Endothelial cell of umbilical vein (primary cell): ENCODE results near the gene NEMP2. TPM values are rescaled to one million over a fixed set of nuclear protein-coding genes. Genes with fewer than 3 reads are reported as not detected.

Experiments
- BruUV-seq: library from RNA; stranded (reverse); fragments of 400-500 nt; replicated peaks from 2 replicates; lab custom pipeline; 2021; lab: Mats Ljungman, UMichigan
- CTCF ChIA-PET: fragments of 300-600, 350-600 bp; sonication (Branson Sonifier 250); formaldehyde crosslinking; loops from one replicate; lab custom pipeline; 2021; ENCODE audit warnings: antibody characterized with exemption, inconsistent platforms; lab: Charles Lee
- POLR2A ChIA-PET: fragments of 300-600, 350-600 bp; sonication (Branson Sonifier 250); formaldehyde crosslinking; loops from one replicate; lab custom pipeline; 2021; ENCODE audit warnings: antibody characterized with exemption, inconsistent platforms; lab: Charles Lee
- DNase-seq: peaks from one replicate; pipeline ENCODE4 v3.0.0-alpha.2; 2011; ENCODE audit warnings: low read depth, low spot score
- FAIRE-seq: peaks from 2 replicates; lab custom pipeline; 2011; peaks lifted over from hg19 to GRCh38; lab: Jason Lieb, UNC
- H2AFZ ChIP-seq: 2 replicates; pipeline ENCODE4 v1.6.0; 2012; ENCODE audit warnings: low read depth, low read length, control low read depth, inconsistent platforms
- H3K27ac ChIP-seq: 2 replicates; pipeline ENCODE4 v1.5.1; 2011; ENCODE audit warnings: low read depth, mild to moderate bottlenecking, control low read depth, low read length, moderate library complexity; ENCODE audit not compliant: insufficient read depth
- H3K27me3 ChIP-seq, 2 experiments: 2 replicates each; pipeline versions ENCODE4 v1.6.0 to v1.6.1; 2011; ENCODE audit warnings: low read length in 2 of 2, mixed read lengths in 1 of 2; ENCODE audit not compliant: control insufficient read depth in 2 of 2, insufficient read depth in 2 of 2
- H3K36me3 ChIP-seq, 2 experiments: 2 replicates in 1 of 2; 3 replicates in 1 of 2; pipeline ENCODE4 v1.5.1; 2011; ENCODE audit warnings: low read length in 2 of 2, mild to moderate bottlenecking in 1 of 2, moderate library complexity in 1 of 2; ENCODE audit not compliant: control insufficient read depth in 2 of 2, insufficient read depth in 2 of 2; ENCODE audit errors: extremely low read depth in 1 of 2
- H3K4me1 ChIP-seq: 3 replicates; pipeline ENCODE4 v1.5.1; 2011; ENCODE audit warnings: mild to moderate bottlenecking, low read length; ENCODE audit not compliant: control insufficient read depth, insufficient read depth; ENCODE audit errors: extremely low read depth
- H3K4me2 ChIP-seq: 2 replicates; pipeline ENCODE4 v1.6.1; 2011; ENCODE audit warnings: low read length, control low read depth, mixed read lengths; ENCODE audit not compliant: insufficient read depth
- H3K4me3 ChIP-seq, 3 experiments: fragments of 200-600 bp in 1 of 3; sonication (generic), shearing (Covaris generic) in 1 of 3; replicated peaks in 1 of 3; 2 replicates each; pipeline ENCODE4 v1.5.1; 2011 to 2016; ENCODE audit warnings: control low read depth in 3 of 3, low read length in 3 of 3, mild to moderate bottlenecking in 2 of 3, inconsistent platforms in 1 of 3, low read depth in 1 of 3, moderate library complexity in 1 of 3; ENCODE audit not compliant: insufficient read depth in 1 of 3
- H3K79me2 ChIP-seq: 2 replicates; pipeline ENCODE4 v1.6.0; 2012; ENCODE audit warnings: low read length, inconsistent platforms; ENCODE audit not compliant: control insufficient read depth, insufficient read depth
- H3K9ac ChIP-seq: replicated peaks from 2 replicates; pipeline ENCODE3; 2011; ENCODE audit warnings: low read length, control low read depth; ENCODE audit not compliant: insufficient read depth; ENCODE audit errors: extremely low read depth
- H3K9me1 ChIP-seq: replicated peaks from 3 replicates; pipeline ENCODE4 v1.6.0; 2011; ENCODE audit warnings: mild to moderate bottlenecking, low read length; ENCODE audit not compliant: control insufficient read depth, insufficient read depth; ENCODE audit errors: extremely low read depth
- H3K9me3 ChIP-seq: replicated peaks from 2 replicates; pipeline ENCODE4 v1.5.1; 2012; ENCODE audit warnings: low read length, inconsistent platforms; ENCODE audit not compliant: control insufficient read depth, insufficient read depth
- H4K20me1 ChIP-seq: replicated peaks from 2 replicates; pipeline ENCODE3; 2011; ENCODE audit warnings: mild to moderate bottlenecking, low read length; ENCODE audit not compliant: control insufficient read depth, insufficient read depth; ENCODE audit errors: extremely low read depth
- EZH2 ChIP-seq: IDR thresholded peaks from 2 replicates; pipeline ENCODE4 v1.6.1; 2012; ENCODE audit warnings: borderline replicate concordance, low read depth, mild to moderate bottlenecking, moderate library complexity, low read length, inconsistent platforms; ENCODE audit not compliant: severe bottlenecking
- FOS ChIP-seq: IDR thresholded peaks from 2 replicates; pipeline ENCODE4 v1.6.1; 2011; ENCODE audit warnings: mild to moderate bottlenecking, low read length, moderate library complexity, borderline replicate concordance; ENCODE audit not compliant: insufficient read depth
- GATA2 ChIP-seq: IDR thresholded peaks from 2 replicates; pipeline ENCODE4 v1.7.0; 2011; ENCODE audit warnings: low read depth, mild to moderate bottlenecking, moderate library complexity, mixed read lengths, low read length; ENCODE audit not compliant: insufficient read length, insufficient read depth
- JUN ChIP-seq: IDR thresholded peaks from 2 replicates; pipeline ENCODE4 v1.6.1; 2011; ENCODE audit warnings: borderline replicate concordance, low read depth; ENCODE audit not compliant: insufficient read length, insufficient read depth
- MYC ChIP-seq: IDR thresholded peaks from one replicate; pipeline ENCODE4 v1.6.1; 2011; ENCODE audit warnings: mild to moderate bottlenecking, low read depth, low read length
- POLR2A ChIP-seq: IDR thresholded peaks from 2 replicates; pipeline ENCODE4 v1.6.1; 2012; ENCODE audit warnings: low read depth, mild to moderate bottlenecking, control low read depth, low read length
- POLR2AphosphoS5 ChIP-seq: IDR thresholded peaks from 2 replicates; pipeline ENCODE4 v1.6.1; 2012; ENCODE audit warnings: low read depth, mild to moderate bottlenecking, control low read depth, low read length, moderate library complexity; ENCODE audit not compliant: insufficient read depth
- dilution Hi-C: fragments of 300-500 bp; cut with MboI; formaldehyde crosslinking; loops from one replicate; pipeline ENCODE4 v1.15.0; 2019; ENCODE audit warnings: low sequenced_read_pairs; ENCODE audit not compliant: extremely low pct_ligation_motif_present
- intact Hi-C: fragments of 100-400 bp; cut with micrococcal nuclease; formaldehyde crosslinking; loops from one replicate; pipeline ENCODE4 v1.10.0; 2022
- polyA plus RNA-seq, 4 experiments: library from polyadenylated mRNA; depleted of rRNA in 3 of 4; stranded (reverse) in 3 of 4; unstranded in 1 of 4; fragments of >200 nt; gene quantifications; 2 replicates each; pipeline versions ENCODE4 v1.2.1 to v1.2.3, GENCODE V29; 2011 to 2012; ENCODE audit warnings: missing spikeins in 1 of 4
- total RNA-seq: library from RNA; stranded (reverse); gene quantifications from 2 replicates; pipeline ENCODE4 v1.2.3, GENCODE V29; 2021
- TF ChIP-seq, protein P1 (sequence below): IDR thresholded peaks from 2 replicates; pipeline ENCODE4 v1.6.1; 2011; ENCODE audit not compliant: insufficient read depth, insufficient read length
- TF ChIP-seq, protein P2 (sequence below), 2 donors: IDR thresholded peaks; 1 replicate in 1 of 2; 2 replicates in 1 of 2; pipeline ENCODE4 v1.5.1; 2011; ENCODE audit warnings: low read length in 2 of 2, mild to moderate bottlenecking in 2 of 2, moderate library complexity in 2 of 2, control low read depth in 1 of 2, inconsistent platforms in 1 of 2, low read depth in 1 of 2; ENCODE audit not compliant: insufficient read depth in 1 of 2; ENCODE audit errors: extremely low read depth in 1 of 2

The NEMP2 gene
- total and polyA plus RNA-seq, 2 donors (not counting 3 experiments of a cell fraction or from before 2014, with no cell fraction given), result 3.1 to 8.4 TPM

DNA sequence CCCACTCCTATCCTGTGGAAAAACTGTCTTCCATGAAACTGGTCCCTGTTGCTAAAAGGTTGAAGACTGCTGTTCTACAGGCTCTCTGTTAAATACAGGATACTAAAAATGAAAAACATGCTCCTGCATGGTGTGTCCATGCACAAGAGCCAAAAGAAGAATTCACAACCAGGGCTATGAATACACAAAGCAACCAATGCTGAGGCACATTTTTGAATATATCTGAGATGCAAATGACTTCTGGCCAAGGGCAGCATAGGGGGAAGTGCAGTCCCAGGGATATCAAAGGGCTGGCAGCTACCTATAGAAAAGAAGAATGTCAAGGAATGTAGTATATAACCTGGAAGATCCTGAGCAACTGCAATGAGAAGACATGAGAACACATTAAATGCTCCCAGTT, 6.6 kb downstream of the NEMP2 start:
- Histone ChIP-seq H3K9me1 (no peaks in the 10 kb centered on the region), H3K79me2 (no peaks in the 10 kb centered on the region), H3K4me3 (no peak overlapping the region), H3K36me3 (no peaks in the 10 kb centered on the region), H3K9me3 (no peaks in the 10 kb centered on the region), H4K20me1 (no peaks in the 10 kb centered on the region), H3K4me2 (no peak overlapping the region), H3K27ac (no peak overlapping the region), H3K9ac (no peak overlapping the region), H3K4me1 (peaks cover 3% of the 10 kb centered on the region), H2AFZ (no peak overlapping the region), H3K27me3 (no peaks in the 10 kb centered on the region)
- FAIRE-seq, result no peak
- DNase-seq, result no peak
- ChIA-PET POLR2A (no interaction called here), CTCF (no interaction called here)
- TF ChIP-seq POLR2AphosphoS5 (no peak), JUN (no peak), EZH2 (no peak), GATA2 (no peak), POLR2A (no peak), FOS (no peak), MYC (no peak)
- TF ChIP-seq, protein P1, sequence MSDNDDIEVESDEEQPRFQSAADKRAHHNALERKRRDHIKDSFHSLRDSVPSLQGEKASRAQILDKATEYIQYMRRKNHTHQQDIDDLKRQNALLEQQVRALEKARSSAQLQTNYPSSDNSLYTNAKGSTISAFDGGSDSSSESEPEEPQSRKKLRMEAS, result no peak
- TF ChIP-seq, protein P2, sequence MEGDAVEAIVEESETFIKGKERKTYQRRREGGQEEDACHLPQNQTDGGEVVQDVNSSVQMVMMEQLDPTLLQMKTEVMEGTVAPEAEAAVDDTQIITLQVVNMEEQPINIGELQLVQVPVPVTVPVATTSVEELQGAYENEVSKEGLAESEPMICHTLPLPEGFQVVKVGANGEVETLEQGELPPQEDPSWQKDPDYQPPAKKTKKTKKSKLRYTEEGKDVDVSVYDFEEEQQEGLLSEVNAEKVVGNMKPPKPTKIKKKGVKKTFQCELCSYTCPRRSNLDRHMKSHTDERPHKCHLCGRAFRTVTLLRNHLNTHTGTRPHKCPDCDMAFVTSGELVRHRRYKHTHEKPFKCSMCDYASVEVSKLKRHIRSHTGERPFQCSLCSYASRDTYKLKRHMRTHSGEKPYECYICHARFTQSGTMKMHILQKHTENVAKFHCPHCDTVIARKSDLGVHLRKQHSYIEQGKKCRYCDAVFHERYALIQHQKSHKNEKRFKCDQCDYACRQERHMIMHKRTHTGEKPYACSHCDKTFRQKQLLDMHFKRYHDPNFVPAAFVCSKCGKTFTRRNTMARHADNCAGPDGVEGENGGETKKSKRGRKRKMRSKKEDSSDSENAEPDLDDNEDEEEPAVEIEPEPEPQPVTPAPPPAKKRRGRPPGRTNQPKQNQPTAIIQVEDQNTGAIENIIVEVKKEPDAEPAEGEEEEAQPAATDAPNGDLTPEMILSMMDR (IDR thresholded peaks at IDR 0.05; ENCODE audit: extremely low read depth in 1 of 2, insufficient read depth in 1 of 2, low read depth in 1 of 2, low read length in 2 of 2), result no peak
- no TSS peak for BruUV-seq
- dilution Hi-C loops (no loop called here), intact Hi-C loops (no loop called here)
